ENCODE data around the gene TYW1.
"Not testable (repeated sequence)": the region's sequence is repeated elsewhere in the genome, so short reads cannot be mapped to it uniquely, and the experiment has no call there.

The TYW1 gene

DNA sequence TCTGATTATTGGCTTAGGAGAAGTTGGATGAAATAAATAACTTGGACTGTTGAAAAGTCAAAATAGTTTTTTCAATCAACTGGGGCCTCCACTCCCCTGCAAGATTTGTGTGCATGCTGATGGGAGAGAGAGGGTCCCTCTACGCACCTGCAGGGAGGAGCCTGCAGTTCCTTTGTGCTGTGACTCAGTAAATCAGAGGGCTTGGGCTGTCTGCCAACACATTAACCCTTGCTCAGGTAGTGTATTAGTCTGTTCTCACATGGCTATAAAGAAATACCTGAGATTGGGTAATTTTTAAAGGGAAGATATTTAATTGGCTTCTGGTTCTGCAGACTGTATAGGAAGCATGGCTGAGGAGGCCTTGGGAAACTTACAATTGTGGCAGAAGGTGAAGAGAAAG, 261.1 kb downstream of the TYW1 start:
- DNase-seq (ENCODE audit: low spot score) = not testable (repeated sequence)

DNA sequence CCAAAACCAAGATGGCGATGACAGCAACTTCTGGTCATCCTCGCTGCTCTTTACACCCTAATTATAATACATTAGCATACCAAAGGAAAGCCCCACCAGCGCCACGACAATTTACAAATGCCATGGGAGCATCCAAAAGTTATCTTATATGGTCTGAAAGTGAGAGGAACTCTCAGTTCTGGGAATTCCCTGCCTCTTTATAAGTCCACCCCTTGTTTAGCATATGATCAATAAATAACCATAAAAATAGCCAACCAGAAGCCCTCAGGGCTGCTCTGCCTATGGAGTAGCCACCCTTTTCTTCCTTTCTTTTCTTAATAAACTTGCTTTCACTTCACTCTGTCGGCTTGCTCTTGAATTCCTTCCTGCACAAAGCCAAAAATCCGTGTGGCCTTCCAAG, 262.7 kb downstream of the TYW1 start:
- not testable (repeated sequence) for DNase-seq (ENCODE audit: low spot score)

DNA sequence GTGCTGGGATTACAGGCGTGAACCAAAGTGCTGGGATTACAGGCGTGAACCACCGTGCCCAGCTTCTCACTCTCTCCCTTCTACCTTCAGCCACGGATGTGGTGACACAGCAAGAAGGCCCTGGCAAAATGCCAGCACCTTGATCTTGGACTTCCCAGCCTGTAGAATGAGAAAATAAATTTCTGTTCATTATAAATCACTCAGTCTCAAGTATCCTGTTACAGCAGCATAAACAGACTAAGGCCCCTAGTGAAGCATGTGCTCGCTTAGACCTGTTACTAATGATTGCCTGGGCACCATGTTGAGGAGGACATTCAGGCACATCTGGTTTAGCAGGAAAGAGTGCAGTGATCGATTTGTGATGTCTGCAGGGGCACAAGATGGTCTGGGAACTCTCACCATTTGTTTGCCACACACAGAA, 263.5 kb downstream of the TYW1 start:
- DNase-seq (ENCODE audit: low spot score) = not testable (repeated sequence)

DNA sequence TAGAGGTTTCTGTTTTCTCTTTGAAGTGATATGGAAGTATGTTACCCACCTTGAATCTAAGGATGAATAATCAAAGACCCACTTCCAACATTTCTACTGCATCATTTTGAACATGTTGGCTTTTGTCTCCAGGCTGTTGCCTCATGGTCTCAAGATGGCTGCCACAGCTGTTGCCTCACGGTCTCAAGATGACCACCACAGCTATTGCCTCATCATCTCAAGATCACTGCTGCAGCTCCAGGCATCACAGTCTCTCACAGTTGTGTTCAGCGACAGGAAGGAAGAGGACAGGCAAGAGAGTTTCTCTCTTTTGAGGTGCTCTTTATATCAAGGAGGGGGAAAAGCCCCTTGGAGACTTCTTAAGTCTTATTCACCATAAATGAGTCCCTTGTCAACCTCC, 267.4 kb downstream of the TYW1 start:
- not testable (repeated sequence) for DNase-seq (ENCODE audit: low spot score)

DNA sequence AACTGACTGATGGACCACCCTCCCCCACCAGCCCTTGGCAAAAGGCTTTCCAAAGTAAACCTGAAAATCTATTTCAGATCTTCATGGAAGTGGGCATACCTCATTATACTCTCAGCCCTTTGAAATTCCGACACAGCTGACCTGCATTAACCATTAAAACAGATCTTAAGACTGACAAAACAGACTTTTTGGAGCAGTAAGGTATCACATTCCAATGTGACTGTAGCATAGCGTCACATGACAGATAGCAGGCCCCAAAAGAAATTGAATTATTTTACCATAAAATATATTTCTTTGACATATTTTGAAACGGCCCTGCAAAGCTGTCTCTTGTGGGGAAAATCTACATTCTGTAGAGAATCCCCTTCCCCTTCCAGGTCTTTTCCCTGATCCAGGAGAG, 269.4 kb downstream of the TYW1 start:
- not testable (repeated sequence) for DNase-seq (ENCODE audit: low spot score)

DNA sequence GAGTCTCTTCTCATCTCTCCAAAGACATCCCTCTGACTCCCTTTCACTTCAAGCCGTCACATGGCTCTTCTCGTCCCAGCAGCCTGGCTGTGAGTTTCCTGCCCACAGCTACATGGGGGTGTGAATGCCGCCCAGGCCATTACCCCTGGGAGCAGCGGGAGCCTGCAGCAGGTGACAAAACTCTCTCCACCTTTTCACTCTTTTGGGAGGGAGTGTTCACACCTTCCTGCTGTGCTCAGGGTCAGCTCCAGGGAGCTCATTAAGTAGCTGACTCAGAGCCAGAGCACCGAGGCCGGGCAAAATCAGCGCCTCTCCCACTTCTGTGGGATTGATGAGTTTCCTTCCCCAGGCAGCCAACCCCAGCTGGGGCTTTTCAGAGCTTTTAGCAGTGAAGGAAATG, 271.3 kb downstream of the TYW1 start:
- no peak for DNase-seq (ENCODE audit: low spot score)

DNA sequence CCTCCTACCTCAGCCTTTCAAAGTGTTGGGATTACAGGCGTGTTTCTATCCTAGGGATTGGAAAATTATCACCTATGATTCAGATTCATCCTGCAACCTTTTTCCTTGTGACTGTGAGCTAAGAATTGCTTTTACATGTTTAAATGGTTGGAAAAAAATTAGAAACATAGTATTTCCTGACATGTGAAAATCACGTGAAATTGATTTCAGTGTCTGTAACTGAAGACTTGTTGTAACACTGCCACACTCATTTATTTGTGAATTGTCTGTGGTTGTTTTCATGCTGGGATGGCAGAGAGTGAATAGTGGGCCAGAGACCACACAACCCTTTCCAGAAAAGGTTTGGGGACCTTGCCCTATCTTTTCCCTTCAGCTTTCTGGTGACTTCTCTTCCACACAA, 273.3 kb downstream of the TYW1 start:
- not testable (repeated sequence) for DNase-seq (ENCODE audit: low spot score)
